ENCODE data around the gene HCRT.
"Not testable (repeated sequence)": the region's sequence is repeated elsewhere in the genome, so short reads cannot be mapped to it uniquely, and the experiment has no call there.

HCRT gene

GRCh38 chr17:42146911-42147607, 38.2 kb downstream of the HCRT start:
- ChIA-PET CTCF (no interaction called here), POLR2A (interaction anchor here (0.7 kb wide), 1 partner anchor 9 kb away, joined by 3 read pairs; no protein-coding TSS in a partner anchor)
- TF ChIP-seq ZNF596 (tag by site-specific recombination; IDR thresholded peaks at IDR 0.05), result peak; percentile 57
- TF ChIP-seq PATZ1 (tag by site-specific recombination; IDR thresholded peaks at IDR 0.05), result no peak
- peak; percentile 96 for TF ChIP-seq ZNF366 (tag by site-specific recombination; conservative IDR thresholded peaks at IDR 0.05)
- peak; percentile 68; the same call in 1 of the 2 replicates for TF ChIP-seq ZNF600 (tag by site-specific recombination; IDR thresholded peaks at IDR 0.05)

GRCh38 chr17:42143138-42143537, 42.1 kb downstream of the HCRT start:
- CTCF ChIA-PET, result interaction anchor here (1.3 to 1.6 kb wide), 2 partner anchors 20 to 39 kb away, joined by 5 read pairs; no protein-coding TSS in a partner anchor
- POLR2A ChIA-PET, result not testable (repeated sequence)

More at GRCh38 chr17:42146911-42147607, 38.2 kb downstream of the HCRT start:
- Histone ChIP-seq H3K4me1 (ENCODE audit: control insufficient read depth, insufficient read depth, low read length) (peaks cover 9% of the 10 kb centered on the region), H3K36me3 (ENCODE audit: control insufficient read depth in 2 of 2, insufficient read depth in 1 of 2, low read length in 2 of 2) (peaks cover 21 to 63% of the 10 kb centered on the region in 2 experiments), H3K9me3 (ENCODE audit: control insufficient read depth, insufficient read depth, low read depth, low read length) (no peaks in the 10 kb centered on the region), H3K4me3 (ENCODE audit: low read depth, low read length) (no peak overlapping the region), H3K27ac (ENCODE audit: extremely low read depth, low read depth, low read length) (no peak overlapping the region)

GRCh38 chr17:42142371-42142896, 42.8 kb downstream of the HCRT start:
- H3K9me3 ChIP-seq (ENCODE audit: control insufficient read depth, insufficient read depth, low read depth, low read length), result no peaks in the 10 kb centered on the region
- no peak overlapping the region for H3K4me3 ChIP-seq (ENCODE audit: low read depth, low read length)
- CTCF ChIA-PET, result interaction anchor here (0.6 to 1.6 kb wide), 3 partner anchors 21 to 479 kb away, joined by 3 to 5 read pairs (median 5); no protein-coding TSS in a partner anchor
- H3K36me3 ChIP-seq (ENCODE audit: control insufficient read depth in 2 of 2, insufficient read depth in 1 of 2, low read length in 2 of 2), result peaks cover 13 to 49% of the 10 kb centered on the region in 2 experiments
- H3K27ac ChIP-seq (ENCODE audit: extremely low read depth, low read depth, low read length), result peak overlapping the region; percentile 58; the same call in 1 of the 2 replicates
- TF ChIP-seq ZNF341 (tag by site-specific recombination; IDR thresholded peaks at IDR 0.05; ENCODE audit: low read depth) (peak; percentile 64), ZNF529 (tag by site-specific recombination; IDR thresholded peaks at IDR 0.05; ENCODE audit: insufficient replicate concordance) (no peak), ZFP37 (tag by site-specific recombination; IDR thresholded peaks at IDR 0.05) (no peak), SETDB1 (IDR thresholded peaks at IDR 0.05; ENCODE audit: insufficient read length, low read length) (no peak), ZNF629 (tag by site-specific recombination; IDR thresholded peaks at IDR 0.05) (peak; percentile 37; the same call in 1 of the 2 replicates), OSR2 (tag by site-specific recombination; IDR thresholded peaks at IDR 0.05) (no peak), ZNF585B (tag by site-specific recombination; IDR thresholded peaks at IDR 0.05) (no peak), ZEB2 (tag by site-specific recombination; IDR thresholded peaks at IDR 0.05) (0 out of 2 replicates have a peak, but pooled peaks have one; percentile 35), ZNF600 (tag by site-specific recombination; IDR thresholded peaks at IDR 0.05) (0 out of 2 replicates have a peak, but pooled peaks have one; percentile 19), ZNF660 (tag by site-specific recombination; IDR thresholded peaks at IDR 0.05) (no peak), ZBTB17 (tag by site-specific recombination; IDR thresholded peaks at IDR 0.05) (0 out of 2 replicates have a peak, but pooled peaks have one; percentile 15), FEZF1 (tag by site-specific recombination; IDR thresholded peaks at IDR 0.05) (peak; percentile 94), ZFHX2 (tag by site-specific recombination; conservative IDR thresholded peaks at IDR 0.05) (peak; percentile 79), EGR2 (tag by site-specific recombination; IDR thresholded peaks at IDR 0.05; ENCODE audit: low read depth) (peak; percentile 46; the same call in 1 of the 2 replicates)
- H3K4me1 ChIP-seq (ENCODE audit: control insufficient read depth, insufficient read depth, low read length), result peaks cover 9% of the 10 kb centered on the region
- POLR2A ChIA-PET, result interaction anchor here (0.8 kb wide), 1 partner anchor 46 kb away, joined by 3 read pairs; no protein-coding TSS in a partner anchor

More at GRCh38 chr17:42143138-42143537, 42.1 kb downstream of the HCRT start:
- not testable (repeated sequence) for H3K4me1 ChIP-seq (ENCODE audit: control insufficient read depth, insufficient read depth, low read length); H3K27ac ChIP-seq (ENCODE audit: extremely low read depth, low read depth, low read length); H3K9me3 ChIP-seq (ENCODE audit: control insufficient read depth, insufficient read depth, low read depth, low read length); H3K4me3 ChIP-seq (ENCODE audit: low read depth, low read length)
- H3K36me3 ChIP-seq (ENCODE audit: control insufficient read depth in 2 of 2, insufficient read depth in 1 of 2, low read length in 2 of 2), result peaks cover 18 to 54% of the 10 kb centered on the region in 2 experiments

All from HEK293 (cell line).